K562 (cell line): ENCODE measurements around the gene KMT5C. TPM values are rescaled to one million over a fixed set of nuclear protein-coding genes. Genes with fewer than 3 reads are reported as not detected.

Experiments used
- ATAC-seq: fragments of 200-7000 bp; cut with Tn5 transposase; 3 replicates; pipeline ENCODE4 v1.9.1; 2020; ENCODE audit warnings: moderate library complexity
- BruUV-seq: library from RNA; stranded (reverse); fragments of 400-500 nt; replicated peaks from 2 replicates; lab custom pipeline; 2021; lab: Mats Ljungman, UMichigan
- CTCF ChIA-PET: fragments of 300-600 bp; formaldehyde crosslinking; extraction: SDS; loops from one replicate; lab custom pipeline; 2021; ENCODE audit warnings: low intra/inter-chr PET ratio; lab: Yijun Ruan, JAX
- POLR2A ChIA-PET: fragments of 300-600, 350-650 bp; sonication (Branson Sonifier 250); formaldehyde crosslinking; extraction: SDS; loops from one replicate; lab custom pipeline; 2021; ENCODE audit warnings: antibody characterized with exemption, inconsistent platforms; lab: Yijun Ruan, JAX
- DNase-seq, 4 experiments: peaks; one replicate each; pipeline versions ENCODE4 v3.0.0 to v3.0.0-alpha.2; 2011 to 2018; ENCODE audit warnings: low spot score in 3 of 4, mixed read lengths in 3 of 4; ENCODE audit errors: extremely low read depth in 1 of 4
- FAIRE-seq: peaks from 2 replicates; lab custom pipeline; 2011; peaks lifted over from hg19 to GRCh38; lab: Jason Lieb, UNC
- H2AFZ ChIP-seq: 2 replicates; pipeline ENCODE4 v1.6.0; 2011; ENCODE audit warnings: low read depth, low read length, control low read depth, inconsistent platforms
- H3K27ac ChIP-seq: fragments of 200-600 bp; 3 replicates; pipeline ENCODE4 v1.8.0; 2011; ENCODE audit warnings: low read depth, mild to moderate bottlenecking, control low read depth, inconsistent platforms, low read length, moderate library complexity, mixed read lengths; ENCODE audit errors: extremely low read depth
- H3K27me3 ChIP-seq, 2 experiments: fragments of 300-600 bp in 1 of 2; 2 replicates in 1 of 2; 3 replicates in 1 of 2; pipeline versions ENCODE4 v1.6.0 to v1.8.0; 2011; ENCODE audit warnings: inconsistent platforms in 2 of 2, low read length in 2 of 2, mild to moderate bottlenecking in 1 of 2, mixed read lengths in 1 of 2, moderate library complexity in 1 of 2; ENCODE audit not compliant: control insufficient read depth in 2 of 2, insufficient read depth in 2 of 2
- H3K36me3 ChIP-seq: fragments of 300-600 bp; 3 replicates; pipeline ENCODE4 v1.8.0; 2011; ENCODE audit warnings: mild to moderate bottlenecking, low read length, inconsistent platforms; ENCODE audit not compliant: control insufficient read depth, insufficient read depth
- H3K4me1 ChIP-seq, 2 experiments: fragments of 200-600 bp in 1 of 2; replicated peaks in 1 of 2; 2 replicates in 1 of 2; 3 replicates in 1 of 2; pipeline versions ENCODE4 v1.5.1 to v1.8.0; 2011; ENCODE audit warnings: inconsistent platforms in 2 of 2, low read length in 2 of 2, mild to moderate bottlenecking in 1 of 2, mixed read lengths in 1 of 2, moderate library complexity in 1 of 2; ENCODE audit not compliant: control insufficient read depth in 2 of 2, insufficient read depth in 2 of 2
- H3K4me2 ChIP-seq: 2 replicates; pipeline ENCODE4 v1.6.1; 2011; ENCODE audit warnings: low read length, control low read depth, inconsistent platforms, mixed read lengths; ENCODE audit not compliant: insufficient read depth
- H3K4me3 ChIP-seq: fragments of 200-600 bp; sonication (generic), shearing (Covaris generic); 2 replicates; pipeline ENCODE4 v1.5.1; 2016; ENCODE audit warnings: control low read depth, inconsistent platforms
- H3K79me2 ChIP-seq: fragments of 200-600 bp; 3 replicates; pipeline ENCODE4 v1.8.0; 2011; ENCODE audit warnings: low read length, inconsistent platforms; ENCODE audit not compliant: control insufficient read depth, insufficient read depth
- H3K9ac ChIP-seq, 2 experiments: 2 replicates each; pipeline versions ENCODE4 v1.6.0 to v1.6.1; 2011; ENCODE audit warnings: low read depth in 2 of 2, low read length in 2 of 2, control low read depth in 1 of 2, inconsistent platforms in 1 of 2, mild to moderate bottlenecking in 1 of 2, mixed read lengths in 1 of 2; ENCODE audit not compliant: insufficient read depth in 1 of 2
- H3K9me1 ChIP-seq: one replicate; pipeline ENCODE4 v1.6.0; 2011; ENCODE audit warnings: inconsistent platforms, mild to moderate bottlenecking, low read length, moderate library complexity; ENCODE audit not compliant: control insufficient read depth, insufficient read depth
- H3K9me3 ChIP-seq: replicated peaks from 2 replicates; pipeline ENCODE4 v1.5.1; 2011; ENCODE audit warnings: low read depth, low read length, inconsistent platforms; ENCODE audit not compliant: control insufficient read depth, insufficient read depth
- H4K20me1 ChIP-seq: replicated peaks from 2 replicates; pipeline ENCODE4 v1.6.1; 2011; ENCODE audit warnings: low read length, inconsistent platforms, mixed read lengths; ENCODE audit not compliant: control insufficient read depth, insufficient read depth
- COPS2 ChIP-seq: fragments of 450-650 bp; conservative IDR thresholded peaks from 2 replicates; pipeline ENCODE4 v1.6.1; 2016; ENCODE audit warnings: mild to moderate bottlenecking, moderate library complexity
- ETV5 ChIP-seq: sonication (generic); formaldehyde crosslinking; IDR thresholded peaks from 2 replicates; pipeline ENCODE4 v1.4.0; 2020; ENCODE audit warnings: low read depth, mild to moderate bottlenecking, missing genetic modification reagents
- ZNF143 ChIP-seq: sonication (generic); formaldehyde crosslinking; IDR thresholded peaks from 2 replicates; pipeline ENCODE4 v1.9.0; 2022; ENCODE audit warnings: mild to moderate bottlenecking, missing genetic modification reagents
- ZNF398 ChIP-seq: fragments of 250-450 bp; sonication (Bioruptor Pico); IDR thresholded peaks from 2 replicates; pipeline ENCODE4 v1.8.0; 2021; ENCODE audit warnings: moderate library complexity, mild to moderate bottlenecking, inconsistent platforms
- WGBS: fragments of 100-300 bp; shearing (Covaris generic); methylation state at CpG from one replicate; pipeline ENCODE4 v1.1.6; 2016; ENCODE audit warnings: low coverage, mixed read lengths; ENCODE audit not compliant: insufficient coverage; ENCODE audit errors: missing lambda C conversion rate; 5-methylcytosine and 5-hydroxymethylcytosine counted together
- in situ Hi-C: fragments of 300-500 bp; cut with MboI; formaldehyde crosslinking; loops from 4 replicates; pipeline ENCODE4 v1.15.0; 2018; ENCODE audit warnings: inconsistent platforms, mixed read lengths
- intact Hi-C: fragments of 100-400 bp; cut with micrococcal nuclease; formaldehyde crosslinking; loops from 2 replicates; pipeline ENCODE4 v1.14.2; 2022
- polyA plus RNA-seq, 8 experiments: library from polyadenylated mRNA; depleted of rRNA in 4 of 8; stranded (reverse) in 5 of 8; unstranded in 3 of 8; fragments of >200 nt; fragmentation: Nextera tagmentation in 2 of 8; fragmentation: Illumina TruSeq in 1 of 8; extraction: Ambion mirVana in 2 of 8; extraction: Trizol in 1 of 8; gene quantifications; 2 replicates each; pipeline versions ENCODE4 v1.2.1 to v1.2.3, GENCODE V29; 2011 to 2014; ENCODE audit warnings: inconsistent platforms in 1 of 8, missing spikeins in 1 of 8
- total RNA-seq, 7 experiments: library from RNA; depleted of rRNA in 6 of 7; stranded (reverse); fragments of >200 nt in 6 of 7; fragmentation: Illumina TruSeq in 2 of 7; extraction: Trizol in 2 of 7; gene quantifications; 2 replicates each; pipeline versions ENCODE4 v1.2.1 to v1.2.3, GENCODE V29; 2011 to 2021; ENCODE audit warnings: low replicate concordance in 1 of 7

The KMT5C gene
- total and polyA plus RNA-seq, 9 of the 15 experiments (the other 6 are each of a cell fraction or from before 2014, with no cell fraction given) = 0.15 to 53.5 (median 16.6) TPM

DNA sequence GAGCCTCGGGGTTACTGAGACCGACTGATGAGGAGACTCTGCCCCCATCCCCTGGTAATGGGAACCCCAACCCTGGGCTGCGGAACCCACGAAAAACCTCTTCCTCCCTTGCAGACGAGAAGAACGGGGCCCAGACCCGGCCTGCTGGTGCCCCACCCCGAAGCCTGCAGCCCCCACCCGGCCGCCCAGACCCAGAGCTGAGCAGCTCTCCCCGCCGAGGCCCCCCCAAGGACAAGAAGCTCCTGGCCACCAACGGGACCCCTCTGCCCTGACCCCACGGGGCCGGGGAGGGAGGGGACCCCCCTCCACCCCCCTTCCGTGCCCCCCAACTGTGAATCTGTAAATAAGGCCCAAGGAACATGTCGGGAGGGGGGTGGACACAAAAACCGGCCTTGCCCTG lies 27.9 kb upstream of the KMT5C start:
- ChIA-PET CTCF (no interaction called here), POLR2A (interaction anchor here (0.6 to 1.3 kb wide), 3 partner anchors 10 to 76 kb away, joined by 3 to 4 read pairs (median 3); no protein-coding TSS in a partner anchor)
- Histone ChIP-seq H3K36me3 (no peaks in the 10 kb centered on the region), H3K27ac (no peak overlapping the region), H3K9ac (no peak overlapping the region; a peak in 1 of 4 replicates), H2AFZ (no peak overlapping the region), H3K4me3 (no peak overlapping the region), H3K9me1 (no peaks in the 10 kb centered on the region), H3K9me3 (no peaks in the 10 kb centered on the region), H3K27me3 (no peaks in the 10 kb centered on the region), H3K79me2 (no peaks in the 10 kb centered on the region), H3K4me2 (no peak overlapping the region), H3K4me1 (peaks cover 9 to 35% of the 10 kb centered on the region in 2 experiments; a peak in 4 of 5 replicates), H4K20me1 (no peaks in the 10 kb centered on the region)
- 91% methylated on average over 12 of the region's 18 CpGs for WGBS
- in situ Hi-C loops (no loop called here), intact Hi-C loops (no loop called here)
- DNase-seq (no peak), ATAC-seq (no peak), FAIRE-seq (no peak)
- TF ChIP-seq ZNF143 (no peak), COPS2 (no peak), ETV5 (CRISPR knock-in tag) (no peak), ZNF398 (CRISPR knock-in tag) (no peak)
- no TSS peak for BruUV-seq
